ENCODE data around the gene TMEM200B. TPM values are rescaled to one million over a fixed set of nuclear protein-coding genes. Genes with fewer than 3 reads are reported as not detected.
A peak's percentile ranks its signal among the peaks of the same experiment; 100 is the strongest.
"Not testable (repeated sequence)": the region's sequence is repeated elsewhere in the genome, so short reads cannot be mapped to it uniquely, and the experiment has no call there.

TMEM200B gene
- total and polyA plus RNA-seq, 7 donors, result 0.23 to 32.6 (median 24.6) TPM

GRCh38 chr1:29081201-29081600 lies 42.5 kb downstream of the TMEM200B start:
- peaks cover 0 to 45% (median 19%) of the 10 kb centered on the region in 4 donors for H3K4me1 ChIP-seq
- H3K36me3 ChIP-seq, result no peaks in the 10 kb centered on the region
- H3K27me3 ChIP-seq, result no peaks in the 10 kb centered on the region
- 93 to 94% methylated on average over 3 of the region's 3 CpGs for WGBS, 2 donors
- no peak for DNase-seq
- TF ChIP-seq POLR2A (IDR thresholded peaks at IDR 0.05) (no peak), CTCF (IDR thresholded peaks at IDR 0.05) (no peak), EP300 (IDR thresholded peaks at IDR 0.05) (no peak), POLR2AphosphoS5 (IDR thresholded peaks at IDR 0.05) (no peak)
- intact Hi-C loops (cut with DNase I), result loop anchor here (5.0 kb wide), 1 partner anchor 41 kb away; the partner anchor contains the start of gene TMEM200B
- peak overlapping the region in 2 of 4 donors; percentile 79 to 80 for H3K27ac ChIP-seq
- H3K9me3 ChIP-seq, result no peaks in the 10 kb centered on the region
- H3K4me3 ChIP-seq, result no peak overlapping the region

- H3K4me1 ChIP-seq, result peaks cover 0 to 41% (median 19%) of the 10 kb centered on the region in 4 donors
- not testable (repeated sequence) for DNase-seq, H3K4me3 ChIP-seq, H3K36me3 ChIP-seq, H3K27me3 ChIP-seq, H3K9me3 ChIP-seq
- 91 to 93% methylated on average over 16 of the region's 16 CpGs for WGBS, 2 donors
- intact Hi-C loops (cut with DNase I), result loop anchor here (5.0 kb wide), 1 partner anchor 42 kb away; the partner anchor contains the start of gene TMEM200B
- peak overlapping the region in 2 of 4 donors; percentile 79 to 80 for H3K27ac ChIP-seq
Observed at GRCh38 chr1:29079916-29080629, 43.6 kb downstream of the TMEM200B start.

GRCh38 chr1:29077155-29077554 lies 46.5 kb downstream of the TMEM200B start:
- 94 to 95% methylated on average over 2 of the region's 2 CpGs for WGBS, 2 donors

More at GRCh38 chr1:29077155-29077554, 46.5 kb downstream of the TMEM200B start:
- H3K4me3 ChIP-seq, result no peak overlapping the region
- H3K27ac ChIP-seq, result no peak overlapping the region
- H3K27me3 ChIP-seq, result no peaks in the 10 kb centered on the region
- DNase-seq, result no peak
- peaks cover 0 to 17% (median 7%) of the 10 kb centered on the region in 4 donors for H3K4me1 ChIP-seq
- no peak for TF ChIP-seq CTCF (IDR thresholded peaks at IDR 0.05)
- TF ChIP-seq POLR2AphosphoS5 (IDR thresholded peaks at IDR 0.05), result no peak
- TF ChIP-seq POLR2A (IDR thresholded peaks at IDR 0.05), result no peak
- TF ChIP-seq EP300 (IDR thresholded peaks at IDR 0.05), result no peak
- H3K36me3 ChIP-seq, result no peaks in the 10 kb centered on the region
- no peaks in the 10 kb centered on the region for H3K9me3 ChIP-seq
- intact Hi-C loops (cut with DNase I), result no loop called here

Small RNAs within 50 kb of the gene (small RNA-seq; reads per million reads assigned to genes)
- gene RF02271, result 0 reads per million in 3 donors

Other genes with a start within 250 kb of the TMEM200B start
- gene EPB41, start 209.3 kb downstream of the TMEM200B start, total RNA-seq, result 10 to 100 TPM; 23.2 to 33.4 (median 27.4) TPM
- 10 to 100 TPM; 13.2 to 35.1 (median 23.1) TPM for gene EPB41, start 209.3 kb downstream of the TMEM200B start, polyA plus RNA-seq
- 100 to 1,000 TPM in 2 of 4 donors, 10 to 100 TPM in 2; 80.3 to 110 (median 96.6) TPM for gene SRSF4, start 58.0 kb upstream of the TMEM200B start, total RNA-seq
- gene SRSF4, start 58.0 kb upstream of the TMEM200B start, polyA plus RNA-seq, result 10 to 100 TPM; 41.4 to 72.2 (median 54.6) TPM
- gene MECR, start 107.0 kb upstream of the TMEM200B start, total RNA-seq, result 10 to 100 TPM in 3 of 4 donors, 1 to 10 TPM in 1; 9.2 to 26.6 (median 18.5) TPM
- gene MECR, start 107.0 kb upstream of the TMEM200B start, polyA plus RNA-seq, result 10 to 100 TPM; 10.4 to 17.7 (median 12.6) TPM
- gene PTPRU, start 112.6 kb upstream of the TMEM200B start, total RNA-seq, result 10 to 100 TPM in 3 of 4 donors, 1 to 10 TPM in 1; 8.2 to 35.7 (median 25.1) TPM
- 1 to 10 TPM in 2 of 3 donors, under 1 TPM in 1; 0.92 to 7.9 (median 1.8) TPM for gene PTPRU, start 112.6 kb upstream of the TMEM200B start, polyA plus RNA-seq